Measurements from ENCODE around the gene P2RY12.

The P2RY12 gene

GRCh38 chr3:151347432-151347831 is 37.1 kb downstream of the P2RY12 start:
- no peak for TF ChIP-seq CTCF (IDR thresholded peaks at IDR 0.05; ENCODE audit: low read depth, low read length)
- DNase-seq (ENCODE audit: extremely low read depth, low read depth): no peak

- DNase-seq (ENCODE audit: extremely low read depth, low read depth): no peak
- TF ChIP-seq CTCF (IDR thresholded peaks at IDR 0.05; ENCODE audit: low read depth, low read length): no peak
These were observed 38.3 kb downstream of the P2RY12 start for GRCh38 chr3:151346292-151346691.

- DNase-seq (ENCODE audit: extremely low read depth, low read depth): peak; percentile 20
- no peak for TF ChIP-seq CTCF (IDR thresholded peaks at IDR 0.05; ENCODE audit: low read depth, low read length)
These were observed 38.7 kb downstream of the P2RY12 start for GRCh38 chr3:151345859-151346258.

GRCh38 chr3:151331696-151332095 is 52.9 kb downstream of the P2RY12 start:
- no peak for TF ChIP-seq CTCF (IDR thresholded peaks at IDR 0.05; ENCODE audit: low read depth, low read length)
- DNase-seq (ENCODE audit: extremely low read depth, low read depth): no peak

GRCh38 chr3:151330899-151331298 is 53.7 kb downstream of the P2RY12 start:
- no peak for DNase-seq (ENCODE audit: extremely low read depth, low read depth)
- TF ChIP-seq CTCF (IDR thresholded peaks at IDR 0.05; ENCODE audit: low read depth, low read length): no peak

- no peak for DNase-seq (ENCODE audit: extremely low read depth, low read depth)
- TF ChIP-seq CTCF (IDR thresholded peaks at IDR 0.05; ENCODE audit: low read depth, low read length): no peak
These were observed 54.2 kb downstream of the P2RY12 start for GRCh38 chr3:151330379-151330778.

GRCh38 chr3:151329363-151329762 is 55.2 kb downstream of the P2RY12 start, which contains the start of gene P2RY13:
TSS of gene P2RY13 (minus strand) at chr3:151329549. CDS start at chr3:151329528, 21 bp downstream.
- DNase-seq (ENCODE audit: extremely low read depth, low read depth): no peak
- no peak for TF ChIP-seq CTCF (IDR thresholded peaks at IDR 0.05; ENCODE audit: low read depth, low read length)
